DMS153 (cell line): Measurements from ENCODE around the gene BRSK2.
"Not testable (repeated sequence)": the region's sequence is repeated elsewhere in the genome, so short reads cannot be mapped to it uniquely, and the experiment has no call there.

Source experiments
- DNase-seq: peaks from one replicate; lab custom pipeline; 2025; lab: John Stamatoyannopoulos, UW

The BRSK2 gene

DNA sequence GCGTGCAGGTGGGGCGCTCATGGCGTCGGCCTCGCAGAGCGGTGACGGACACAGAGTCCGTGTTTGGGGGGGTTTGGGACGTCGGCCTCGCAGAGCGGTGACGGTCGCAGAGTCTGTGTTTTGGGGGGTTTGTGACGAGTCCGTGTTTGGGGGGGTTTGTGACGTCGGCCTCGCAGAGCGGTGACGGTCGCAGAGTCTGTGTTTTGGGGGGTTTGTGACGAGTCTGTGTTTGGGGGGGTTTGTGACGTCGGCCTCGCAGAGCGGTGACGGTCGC is 20.1 kb downstream of the BRSK2 start:
- DNase-seq = not testable (repeated sequence)

- DNase-seq = no peak
Observed at GRCh38 chr11:1410366-1411291, 20.9 kb downstream of the BRSK2 start.

DNA sequence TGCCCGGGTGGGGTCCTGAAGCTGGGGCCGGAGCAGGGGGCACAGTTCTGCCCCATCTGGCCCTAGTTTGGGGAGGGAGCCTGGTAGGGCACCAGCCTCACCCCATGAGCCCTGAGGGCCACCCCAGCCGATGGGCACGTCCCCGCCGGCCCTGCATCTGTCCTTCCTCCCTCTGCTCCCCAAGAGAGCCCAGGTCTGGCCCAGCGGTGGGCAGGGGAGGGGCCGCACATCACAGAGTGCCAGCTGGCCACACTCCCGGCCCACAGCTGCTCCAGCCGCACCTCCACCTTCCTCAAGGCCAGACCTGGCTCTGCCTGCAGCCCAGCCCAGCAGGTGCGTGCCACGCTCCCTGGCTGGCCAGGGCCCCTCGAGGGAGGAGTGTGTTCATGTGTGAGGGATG is 21.6 kb downstream of the BRSK2 start:
- DNase-seq = no peak

DNA sequence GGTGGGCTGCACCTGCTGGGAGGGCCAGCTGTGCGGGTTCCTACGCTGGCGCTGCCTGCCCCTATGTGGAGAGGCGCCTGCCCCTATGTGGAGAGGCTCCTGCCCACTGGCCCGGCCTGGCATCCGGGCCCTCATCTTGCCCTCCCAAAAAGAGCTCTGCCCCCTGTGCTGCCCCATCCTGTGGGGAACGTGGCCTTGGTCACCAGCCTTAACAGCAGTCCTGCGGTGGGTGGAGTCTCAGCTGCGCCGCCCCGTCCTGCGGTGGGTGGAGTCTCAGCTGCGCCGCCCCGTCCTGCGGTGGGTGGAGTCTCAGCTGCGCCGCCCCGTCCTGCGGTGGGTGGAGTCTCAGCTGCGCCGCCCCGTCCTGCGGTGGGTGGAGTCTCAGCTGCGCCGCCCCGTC is 22.0 kb downstream of the BRSK2 start:
- DNase-seq = not testable (repeated sequence)

DNA sequence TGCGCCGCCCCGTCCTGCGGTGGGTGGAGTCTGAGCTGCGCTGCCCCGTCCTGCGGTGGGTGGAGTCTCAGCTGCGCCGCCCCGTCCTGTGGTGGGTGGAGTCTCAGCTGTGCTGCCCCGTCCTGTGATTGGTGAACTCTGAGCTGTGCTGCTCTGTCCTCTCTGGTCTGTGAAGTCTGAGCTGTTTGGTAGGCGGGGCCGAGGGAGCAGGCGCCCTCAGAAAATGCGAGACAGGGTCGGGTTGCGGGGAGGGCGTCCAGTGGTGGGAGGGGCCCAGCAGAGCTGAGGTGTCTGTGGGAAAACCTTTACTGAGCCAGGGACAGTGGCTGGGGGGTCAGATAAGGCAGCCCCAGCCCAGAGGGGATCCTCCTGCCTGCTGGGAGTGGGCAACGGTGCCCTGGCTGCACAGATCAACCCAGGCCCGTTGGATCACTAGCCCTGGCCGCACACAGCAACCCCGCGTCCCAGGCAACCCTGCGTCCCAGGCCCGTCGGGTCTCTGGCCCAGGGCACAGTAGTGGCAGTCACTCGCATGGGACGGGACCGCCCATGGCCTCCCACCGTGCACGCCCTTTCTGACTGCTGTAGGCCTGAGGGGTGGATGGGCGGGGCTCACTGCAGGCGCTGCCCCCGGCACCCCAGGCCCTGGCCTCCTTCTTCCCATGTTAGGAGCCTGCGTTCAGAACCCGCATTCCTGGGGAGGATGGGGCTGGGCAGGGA is 22.8 kb downstream of the BRSK2 start:
- no peak for DNase-seq

GRCh38 chr11:1414650-1415049 is 24.9 kb downstream of the BRSK2 start:
- DNase-seq = no peak

- DNase-seq = no peak
Observed at GRCh38 chr11:1415631-1416030, 25.9 kb downstream of the BRSK2 start.

- not testable (repeated sequence) for DNase-seq
Observed at GRCh38 chr11:1418192-1418795, 28.6 kb downstream of the BRSK2 start.

DNA sequence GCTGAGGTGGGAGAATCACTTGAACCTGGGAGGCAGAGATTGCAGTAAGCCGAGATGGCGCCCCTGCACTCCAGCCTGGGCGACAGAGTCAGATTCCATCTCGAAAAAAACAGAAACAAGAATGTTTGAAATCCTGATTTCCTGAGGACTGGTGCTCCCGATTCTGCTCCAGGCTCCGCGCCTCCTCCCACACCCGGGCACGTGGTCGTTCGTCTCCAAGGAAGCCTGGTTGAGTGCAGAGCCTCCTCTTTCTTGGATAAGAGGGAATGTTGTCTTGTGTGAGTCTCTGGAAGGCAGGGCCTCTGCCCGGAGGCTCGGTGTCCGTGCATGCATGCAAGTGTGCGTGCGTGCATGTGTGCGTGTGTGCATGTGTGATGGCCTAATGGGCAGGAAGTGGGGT is 30.1 kb downstream of the BRSK2 start:
- no peak for DNase-seq

DNA sequence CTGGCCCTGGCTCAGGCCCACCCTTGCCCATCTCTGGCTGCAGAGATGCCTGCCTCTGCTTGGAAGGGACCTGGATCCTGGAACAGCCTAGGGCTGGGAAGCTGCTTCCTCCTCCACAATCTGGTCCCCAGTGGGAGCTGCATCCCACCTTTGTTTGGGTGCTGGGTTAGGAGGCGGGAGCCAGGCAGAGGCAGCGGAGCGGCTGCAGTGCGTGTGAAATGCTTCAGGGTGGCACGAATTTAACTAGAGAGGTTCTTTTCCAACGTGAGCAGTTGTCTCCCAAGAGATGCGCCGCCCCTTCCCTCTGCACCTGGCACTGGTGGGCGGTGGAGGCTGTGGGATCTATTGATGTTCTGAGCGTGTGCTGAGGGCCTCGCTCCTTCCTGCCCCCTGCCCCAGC is 31.6 kb downstream of the BRSK2 start:
- DNase-seq = no peak

GRCh38 chr11:1422481-1422880 is 32.7 kb downstream of the BRSK2 start:
- no peak for DNase-seq

DNA sequence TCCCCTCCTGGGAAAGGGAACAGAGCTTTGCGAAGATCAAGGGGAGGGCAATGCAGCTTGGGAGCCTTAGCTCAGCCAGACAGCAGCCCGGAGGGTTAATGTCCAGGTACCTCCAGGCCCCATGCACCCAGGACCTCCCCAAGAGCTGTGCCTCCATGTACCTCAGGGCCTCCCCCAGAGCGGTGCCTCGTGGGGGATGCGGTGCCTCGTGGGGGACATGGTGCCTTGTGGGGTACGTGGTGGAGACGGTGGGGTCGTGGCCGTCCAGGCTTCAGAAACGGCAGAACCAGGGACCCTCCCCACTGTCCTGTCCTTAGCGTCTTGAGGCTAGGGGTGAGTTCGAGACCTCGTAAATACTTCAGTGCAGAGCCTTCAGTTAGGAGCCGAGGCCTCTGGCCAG is 33.2 kb downstream of the BRSK2 start:
- no peak for DNase-seq

DNA sequence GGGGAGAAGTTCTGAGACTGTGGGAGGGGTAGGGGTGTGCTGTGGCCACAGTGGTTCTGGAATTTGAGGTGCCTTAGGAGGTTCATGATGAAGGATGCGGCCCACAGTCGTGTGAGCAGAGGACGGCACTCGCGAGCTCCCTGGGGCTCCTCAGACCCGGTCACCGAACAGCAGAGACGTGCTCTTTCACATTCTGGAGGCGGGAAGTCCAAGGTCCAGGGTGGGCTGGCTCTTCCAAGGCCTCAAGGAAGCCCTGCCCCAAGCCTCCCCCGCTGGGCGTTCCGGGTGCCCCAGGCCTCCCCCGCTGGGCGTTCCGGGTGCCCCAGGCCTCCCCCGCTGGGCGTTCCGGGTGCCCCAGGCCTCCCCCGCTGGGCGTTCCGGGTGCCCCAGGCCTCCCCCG is 33.7 kb downstream of the BRSK2 start:
- not testable (repeated sequence) for DNase-seq

- DNase-seq = no peak
Observed at GRCh38 chr11:1425006-1425405, 35.3 kb downstream of the BRSK2 start.

DNA sequence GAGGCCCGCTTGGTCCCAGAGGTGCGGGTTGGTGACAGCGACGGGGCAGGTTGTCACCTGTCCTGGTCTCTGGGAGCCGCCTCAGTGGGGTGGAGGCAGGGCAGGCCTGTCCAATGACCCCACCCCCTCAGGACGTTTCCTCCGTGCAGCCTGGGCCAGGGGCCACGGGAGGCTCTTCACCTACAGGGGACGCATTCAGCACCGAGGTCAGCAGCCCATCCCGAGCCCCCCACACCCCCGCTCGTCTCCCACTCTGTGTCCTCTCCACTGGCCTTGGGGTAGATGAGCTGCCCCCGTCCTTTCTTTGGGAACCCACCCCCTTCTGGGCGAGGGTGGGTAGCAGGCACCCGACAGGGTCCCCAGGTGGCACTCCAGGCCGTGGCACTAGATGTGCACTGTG is 35.7 kb downstream of the BRSK2 start:
- DNase-seq = no peak

DNA sequence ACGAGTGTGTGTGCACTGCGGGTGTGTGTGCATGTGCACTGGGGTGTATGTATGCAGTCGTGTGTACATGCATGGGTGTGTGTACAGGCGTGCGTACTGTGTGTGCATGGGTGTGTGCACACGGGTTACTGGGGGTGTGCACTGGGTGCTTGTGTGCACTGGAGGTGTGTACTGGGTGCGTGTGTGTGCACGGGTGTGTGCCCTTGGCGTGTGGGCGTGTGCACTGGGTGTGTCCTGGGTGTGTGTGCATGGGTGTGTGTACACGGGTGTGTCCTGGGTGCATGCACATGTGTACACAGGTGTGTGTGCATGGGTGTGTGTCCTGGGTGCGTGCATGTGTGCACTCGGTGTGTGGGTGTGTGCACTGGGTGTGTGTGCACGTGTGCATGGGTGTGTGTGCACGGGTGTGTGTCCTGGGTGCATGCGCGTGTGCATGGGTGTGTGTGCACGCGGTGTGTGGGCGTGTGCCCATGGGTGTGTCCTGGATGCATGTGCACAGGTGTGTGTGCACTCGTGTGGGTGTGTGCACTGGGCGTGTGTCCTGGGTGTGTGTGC is 39.1 kb downstream of the BRSK2 start:
- no peak for DNase-seq

GRCh38 chr11:1433568-1433967 is 43.8 kb downstream of the BRSK2 start:
- DNase-seq = no peak

GRCh38 chr11:1433977-1434640 is 44.4 kb downstream of the BRSK2 start:
- DNase-seq = no peak

GRCh38 chr11:1435479-1435819 is 45.7 kb downstream of the BRSK2 start:
- DNase-seq = not testable (repeated sequence)

DNA sequence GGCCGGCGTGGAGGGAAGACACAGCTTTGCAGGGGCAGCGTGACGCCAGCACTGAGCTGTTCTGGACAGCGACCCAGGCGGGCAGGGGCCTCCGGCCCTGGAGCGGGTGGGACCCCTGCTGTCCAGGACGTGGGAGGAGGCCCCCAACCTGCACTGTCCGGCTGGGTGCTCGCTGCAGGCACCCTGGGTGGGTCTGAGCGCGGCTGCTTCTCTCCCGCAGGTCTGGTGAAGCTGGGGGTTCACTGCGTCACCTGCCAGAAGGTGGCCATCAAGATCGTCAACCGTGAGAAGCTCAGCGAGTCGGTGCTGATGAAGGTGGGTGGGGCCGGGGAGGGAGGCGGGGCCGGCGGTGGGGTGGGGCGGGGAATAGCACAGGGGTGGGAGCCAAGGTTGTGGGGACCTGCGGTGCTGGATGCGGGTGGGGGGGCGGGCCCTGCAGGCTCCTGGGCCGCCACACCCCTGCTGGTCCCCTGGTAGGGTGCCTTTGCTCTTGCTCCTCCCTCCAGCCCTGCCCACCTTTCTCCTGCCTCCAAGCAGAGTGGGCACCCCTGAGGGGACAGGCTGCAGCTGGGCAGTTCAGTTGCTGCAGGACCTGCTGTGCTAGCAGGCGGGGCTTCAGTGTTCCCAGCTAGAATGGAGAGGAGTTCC is 46.2 kb downstream of the BRSK2 start:
- no peak for DNase-seq

DNA sequence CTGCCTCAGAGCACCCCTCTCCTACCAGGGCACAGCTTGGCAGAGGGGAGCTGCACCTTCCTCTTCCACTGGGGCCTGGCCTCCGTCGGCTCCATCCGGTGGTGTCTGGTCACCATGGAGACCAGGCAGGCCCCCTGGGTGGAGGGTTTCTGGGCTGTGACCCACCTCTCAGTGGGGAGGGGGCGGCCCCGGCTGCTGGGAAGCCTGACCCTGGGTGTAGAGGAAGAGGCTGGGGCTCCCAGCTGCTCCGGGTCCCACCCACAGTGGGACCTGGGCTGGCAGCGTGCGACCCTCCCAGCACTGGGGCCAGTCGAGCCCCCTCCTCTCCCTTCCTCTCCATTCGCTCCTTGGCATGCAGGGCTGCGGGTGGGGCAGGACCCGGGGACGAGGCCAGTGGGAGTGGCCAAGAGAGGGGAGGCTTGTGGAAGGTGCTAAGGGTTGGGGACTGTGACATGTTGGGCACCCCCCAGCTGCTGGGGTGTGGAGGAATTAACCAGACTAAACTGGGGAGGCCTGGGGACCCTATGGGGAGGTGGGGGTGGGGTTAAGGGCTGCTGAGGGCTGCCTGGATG is 46.8 kb downstream of the BRSK2 start:
- DNase-seq = no peak

DNA sequence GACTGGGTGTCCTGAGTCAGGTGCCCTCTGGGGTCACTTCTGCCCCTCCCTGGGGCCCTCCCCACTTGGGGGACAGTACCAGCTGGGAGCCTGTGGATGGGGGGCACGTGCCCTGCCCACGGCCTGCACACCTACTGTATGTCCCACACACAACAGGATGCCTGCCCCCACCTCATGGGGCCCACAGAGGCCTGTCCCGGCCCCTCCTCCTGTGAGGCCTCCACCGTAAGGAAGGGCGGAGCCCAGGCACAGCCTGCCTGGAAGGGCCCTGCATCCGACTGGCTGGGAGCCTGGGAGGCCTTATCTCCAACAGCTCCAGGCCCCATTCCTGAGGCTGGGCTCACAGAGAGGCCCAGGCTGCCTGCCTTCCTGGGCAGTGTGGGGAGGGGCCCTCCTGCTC is 47.8 kb downstream of the BRSK2 start:
- no peak for DNase-seq
